H1 (cell line): ENCODE data around the gene TGFA. TPM values are rescaled to one million over a fixed set of nuclear protein-coding genes. Genes with fewer than 3 reads are reported as not detected.

Experiments used
- BCL11A ChIP-seq, 2 experiments: IDR thresholded peaks; one replicate each; pipeline ENCODE4 v1.6.1; 2011; ENCODE audit warnings: low read depth in 2 of 2, low read length in 2 of 2, mild to moderate bottlenecking in 2 of 2
- CHD2 ChIP-seq: IDR thresholded peaks from 2 replicates; pipeline ENCODE4 v1.6.1; 2012; ENCODE audit warnings: low read length, improper control_type of control experiment
- CHD7 ChIP-seq: fragments of 300-600 bp; sonication (generic); IDR thresholded peaks from 2 replicates; pipeline ENCODE4 v1.7.1; 2012; ENCODE audit warnings: low read length, moderate library complexity, mild to moderate bottlenecking, inconsistent platforms; ENCODE audit not compliant: insufficient replicate concordance
- POLR2AphosphoS5 ChIP-seq: IDR thresholded peaks from 2 replicates; pipeline ENCODE4 v1.6.1; 2011; ENCODE audit warnings: low read depth, low read length
- TBP ChIP-seq: IDR thresholded peaks from 2 replicates; pipeline ENCODE4 v1.6.1; 2011; ENCODE audit warnings: low read depth, low read length, improper control_type of control experiment
- polyA plus RNA-seq, 7 experiments: library from polyadenylated mRNA; depleted of rRNA in 3 of 7; stranded (reverse) in 5 of 7; unstranded in 2 of 7; fragments of >200 nt in 5 of 7; fragments of 200-250 nt in 2 of 7; gene quantifications; 1 replicate in 5 of 7; 2 replicates in 1 of 7; 4 replicates in 1 of 7; pipeline versions ENCODE4 v1.2.1 to v1.2.3, GENCODE V29; 2011 to 2013; ENCODE audit warnings: missing spikeins in 2 of 7, mixed read lengths in 2 of 7
- total RNA-seq: library from RNA; stranded (reverse); fragmentation: NEBNext Ultra II Directional; extraction: Animal tissue kit (Norgen Biotek cat#: 25700); gene quantifications from 2 replicates; pipeline ENCODE4 v1.2.1, GENCODE V29; 2021

The TGFA gene
- total and polyA plus RNA-seq, 2 of the 8 experiments (the other 6 are each of a cell fraction or from before 2014, with no cell fraction given): 1.8 to 3.7 TPM

GRCh38 chr2:70518557-70518956, 35.1 kb downstream of the TGFA start (continued):
- TF ChIP-seq CHD7 (no peak), TBP (no peak), CHD2 (no peak), POLR2AphosphoS5 (no peak), BCL11A (IDR thresholded peaks at IDR 0.05; ENCODE audit: low read depth in 2 of 2, low read length in 2 of 2) (no peak)
- TF ChIP-seq, all 59 proteins: peak for 0
